ENCODE results near the gene SNX24. TPM values are rescaled to one million over a fixed set of nuclear protein-coding genes. Genes with fewer than 3 reads are reported as not detected.

The SNX24 gene
- total and polyA plus RNA-seq, 9 of the 15 experiments (the other 6 are each of a cell fraction or from before 2014, with no cell fraction given): 5.3 to 10.1 (median 7.9) TPM

DNA sequence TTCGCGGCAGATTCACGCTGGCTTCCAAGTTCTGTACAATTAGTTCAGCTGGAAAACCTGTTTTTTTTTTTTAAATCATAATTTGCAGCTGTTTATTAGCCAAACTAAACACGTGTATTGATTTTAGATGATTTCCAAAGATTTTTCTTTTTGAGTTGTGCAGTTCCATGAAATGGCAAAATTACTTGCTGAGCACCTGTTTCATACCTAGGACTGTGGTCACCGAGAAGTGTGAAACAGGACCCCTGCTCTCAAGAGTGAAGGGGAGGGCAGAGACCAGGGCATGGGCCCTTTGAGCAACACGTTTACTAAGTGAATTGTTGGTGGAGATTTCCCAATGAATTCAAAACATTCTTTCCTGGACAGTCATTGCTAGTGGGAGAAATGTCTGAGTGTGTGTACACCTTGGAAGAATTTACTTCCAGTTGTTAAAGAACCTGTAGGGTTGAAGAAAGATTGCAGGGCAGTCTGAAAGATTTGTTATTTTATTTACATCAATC is 688 bp downstream of the SNX24 start (continued):
- TF ChIP-seq, protein P1, sequence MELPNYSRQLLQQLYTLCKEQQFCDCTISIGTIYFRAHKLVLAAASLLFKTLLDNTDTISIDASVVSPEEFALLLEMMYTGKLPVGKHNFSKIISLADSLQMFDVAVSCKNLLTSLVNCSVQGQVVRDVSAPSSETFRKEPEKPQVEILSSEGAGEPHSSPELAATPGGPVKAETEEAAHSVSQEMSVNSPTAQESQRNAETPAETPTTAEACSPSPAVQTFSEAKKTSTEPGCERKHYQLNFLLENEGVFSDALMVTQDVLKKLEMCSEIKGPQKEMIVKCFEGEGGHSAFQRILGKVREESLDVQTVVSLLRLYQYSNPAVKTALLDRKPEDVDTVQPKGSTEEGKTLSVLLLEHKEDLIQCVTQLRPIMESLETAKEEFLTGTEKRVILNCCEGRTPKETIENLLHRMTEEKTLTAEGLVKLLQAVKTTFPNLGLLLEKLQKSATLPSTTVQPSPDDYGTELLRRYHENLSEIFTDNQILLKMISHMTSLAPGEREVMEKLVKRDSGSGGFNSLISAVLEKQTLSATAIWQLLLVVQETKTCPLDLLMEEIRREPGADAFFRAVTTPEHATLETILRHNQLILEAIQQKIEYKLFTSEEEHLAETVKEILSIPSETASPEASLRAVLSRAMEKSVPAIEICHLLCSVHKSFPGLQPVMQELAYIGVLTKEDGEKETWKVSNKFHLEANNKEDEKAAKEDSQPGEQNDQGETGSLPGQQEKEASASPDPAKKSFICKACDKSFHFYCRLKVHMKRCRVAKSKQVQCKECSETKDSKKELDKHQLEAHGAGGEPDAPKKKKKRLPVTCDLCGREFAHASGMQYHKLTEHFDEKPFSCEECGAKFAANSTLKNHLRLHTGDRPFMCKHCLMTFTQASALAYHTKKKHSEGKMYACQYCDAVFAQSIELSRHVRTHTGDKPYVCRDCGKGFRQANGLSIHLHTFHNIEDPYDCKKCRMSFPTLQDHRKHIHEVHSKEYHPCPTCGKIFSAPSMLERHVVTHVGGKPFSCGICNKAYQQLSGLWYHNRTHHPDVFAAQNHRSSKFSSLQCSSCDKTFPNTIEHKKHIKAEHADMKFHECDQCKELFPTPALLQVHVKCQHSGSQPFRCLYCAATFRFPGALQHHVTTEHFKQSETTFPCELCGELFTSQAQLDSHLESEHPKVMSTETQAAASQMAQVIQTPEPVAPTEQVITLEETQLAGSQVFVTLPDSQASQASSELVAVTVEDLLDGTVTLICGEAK (IDR thresholded peaks at IDR 0.05): 0 out of 2 replicates have a peak, but pooled peaks have one; percentile 12
- TF ChIP-seq, protein P1 (CRISPR knock-in tag; IDR thresholded peaks at IDR 0.05): no peak
- TF ChIP-seq XRCC3 (IDR thresholded peaks at IDR 0.05) (no peak), MAFF (IDR thresholded peaks at IDR 0.05; ENCODE audit: low read length) (no peak)
